A673 (cell line): ENCODE data around the gene CYTH1.

Source experiments
- EZH2 ChIP-seq: fragments of 200-600 bp; sonication (generic); IDR thresholded peaks from 2 replicates; pipeline ENCODE4 v1.6.1; 2017; ENCODE audit warnings: borderline replicate concordance, low read depth, mild to moderate bottlenecking, mixed read lengths, antibody characterized with exemption, low read length; ENCODE audit not compliant: poor library complexity, severe bottlenecking
- TF ChIP-seq, protein P1 (sequence below): fragments of 300-800, 200-600 bp; sonication (generic); conservative IDR thresholded peaks from 2 replicates; pipeline ENCODE4 v1.5.1; 2017; ENCODE audit warnings: low read depth, mild to moderate bottlenecking, antibody characterized with exemption, low read length, moderate library complexity, mixed read lengths

DNA sequence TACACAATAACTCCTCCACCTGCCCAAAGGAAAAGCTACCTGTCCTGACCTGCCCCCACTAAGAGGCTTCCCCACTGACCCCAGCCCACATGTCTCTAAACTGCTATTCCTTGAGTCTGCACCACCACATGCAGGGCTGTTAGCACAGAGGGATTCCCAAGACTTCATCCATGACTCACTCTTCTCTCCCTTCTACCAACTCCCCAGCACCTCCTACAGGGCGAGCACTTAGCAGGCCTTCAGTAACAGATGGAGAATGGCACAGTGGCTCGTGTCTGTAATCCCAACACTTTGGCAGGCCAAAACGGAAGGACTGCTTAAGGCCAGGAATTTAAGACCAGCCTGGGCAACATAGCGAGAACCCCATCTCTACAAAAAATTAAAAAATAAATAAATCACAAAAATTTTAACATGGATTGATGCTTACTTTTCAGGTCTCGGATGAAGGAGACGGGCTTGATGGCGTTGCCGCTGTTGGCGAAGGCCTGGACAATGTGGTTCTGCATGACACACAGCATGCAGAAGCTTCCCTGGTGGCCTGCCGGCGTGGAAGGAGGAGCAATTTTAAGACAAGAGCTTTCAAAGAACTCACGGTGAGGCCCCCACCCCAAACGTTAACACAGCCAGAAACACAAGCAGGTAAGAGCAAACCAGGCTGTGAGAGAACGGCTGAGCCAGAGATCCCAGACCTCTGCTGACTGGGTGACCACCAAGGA, 46.6 kb upstream of the CYTH1 start:
- TF ChIP-seq, protein P1, sequence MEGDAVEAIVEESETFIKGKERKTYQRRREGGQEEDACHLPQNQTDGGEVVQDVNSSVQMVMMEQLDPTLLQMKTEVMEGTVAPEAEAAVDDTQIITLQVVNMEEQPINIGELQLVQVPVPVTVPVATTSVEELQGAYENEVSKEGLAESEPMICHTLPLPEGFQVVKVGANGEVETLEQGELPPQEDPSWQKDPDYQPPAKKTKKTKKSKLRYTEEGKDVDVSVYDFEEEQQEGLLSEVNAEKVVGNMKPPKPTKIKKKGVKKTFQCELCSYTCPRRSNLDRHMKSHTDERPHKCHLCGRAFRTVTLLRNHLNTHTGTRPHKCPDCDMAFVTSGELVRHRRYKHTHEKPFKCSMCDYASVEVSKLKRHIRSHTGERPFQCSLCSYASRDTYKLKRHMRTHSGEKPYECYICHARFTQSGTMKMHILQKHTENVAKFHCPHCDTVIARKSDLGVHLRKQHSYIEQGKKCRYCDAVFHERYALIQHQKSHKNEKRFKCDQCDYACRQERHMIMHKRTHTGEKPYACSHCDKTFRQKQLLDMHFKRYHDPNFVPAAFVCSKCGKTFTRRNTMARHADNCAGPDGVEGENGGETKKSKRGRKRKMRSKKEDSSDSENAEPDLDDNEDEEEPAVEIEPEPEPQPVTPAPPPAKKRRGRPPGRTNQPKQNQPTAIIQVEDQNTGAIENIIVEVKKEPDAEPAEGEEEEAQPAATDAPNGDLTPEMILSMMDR: peak; percentile 41
- TF ChIP-seq EZH2: no peak
